ENCODE results near the gene PVR. TPM values are rescaled to one million over a fixed set of nuclear protein-coding genes. Genes with fewer than 3 reads are reported as not detected.

The PVR gene
- total RNA-seq, 2 experiments from 2014 or later: 4.6 to 5.2 TPM

DNA sequence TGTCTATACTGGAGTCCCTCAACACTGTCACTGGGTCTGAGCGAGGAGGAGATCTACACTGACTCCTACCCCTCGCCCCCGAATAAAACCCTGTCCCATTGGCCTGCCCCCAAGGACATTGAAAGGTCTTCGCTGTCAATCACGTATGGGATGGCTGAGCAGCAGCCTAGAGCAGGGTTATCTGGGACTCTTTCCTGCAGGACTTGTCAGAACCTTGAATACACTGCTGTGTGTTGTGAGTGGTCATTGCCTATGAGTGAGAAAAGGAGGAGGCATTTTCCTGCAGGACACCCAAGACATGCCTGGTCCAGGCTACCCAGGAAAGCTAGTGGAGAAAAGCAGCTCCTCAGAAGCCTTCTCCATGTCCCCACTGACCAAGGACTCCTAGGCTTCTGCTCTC lies 9.6 kb downstream of the PVR start:
- DNase-seq: no peak
- ATAC-seq: no peak
- Mint-ChIP-seq H3K4me1 (ENCODE audit: low read depth) (peaks cover 6% of the 10 kb centered on the region), H3K36me3 (ENCODE audit: low read depth) (peaks cover 3% of the 10 kb centered on the region), H3K27me3 (ENCODE audit: low read depth) (no peaks in the 10 kb centered on the region), H3K9me3 (ENCODE audit: insufficient read depth) (no peaks in the 10 kb centered on the region), H3K4me3 (no peak overlapping the region), H3K27ac (no peak overlapping the region)
- CTCF ChIA-PET: interaction anchor here (1.4 to 6.2 kb wide), 4 partner anchors 19 to 118 kb away, joined by 3 to 53 read pairs (median 22); no protein-coding TSS in a partner anchor
- POLR2A ChIA-PET: no interaction called here

DNA sequence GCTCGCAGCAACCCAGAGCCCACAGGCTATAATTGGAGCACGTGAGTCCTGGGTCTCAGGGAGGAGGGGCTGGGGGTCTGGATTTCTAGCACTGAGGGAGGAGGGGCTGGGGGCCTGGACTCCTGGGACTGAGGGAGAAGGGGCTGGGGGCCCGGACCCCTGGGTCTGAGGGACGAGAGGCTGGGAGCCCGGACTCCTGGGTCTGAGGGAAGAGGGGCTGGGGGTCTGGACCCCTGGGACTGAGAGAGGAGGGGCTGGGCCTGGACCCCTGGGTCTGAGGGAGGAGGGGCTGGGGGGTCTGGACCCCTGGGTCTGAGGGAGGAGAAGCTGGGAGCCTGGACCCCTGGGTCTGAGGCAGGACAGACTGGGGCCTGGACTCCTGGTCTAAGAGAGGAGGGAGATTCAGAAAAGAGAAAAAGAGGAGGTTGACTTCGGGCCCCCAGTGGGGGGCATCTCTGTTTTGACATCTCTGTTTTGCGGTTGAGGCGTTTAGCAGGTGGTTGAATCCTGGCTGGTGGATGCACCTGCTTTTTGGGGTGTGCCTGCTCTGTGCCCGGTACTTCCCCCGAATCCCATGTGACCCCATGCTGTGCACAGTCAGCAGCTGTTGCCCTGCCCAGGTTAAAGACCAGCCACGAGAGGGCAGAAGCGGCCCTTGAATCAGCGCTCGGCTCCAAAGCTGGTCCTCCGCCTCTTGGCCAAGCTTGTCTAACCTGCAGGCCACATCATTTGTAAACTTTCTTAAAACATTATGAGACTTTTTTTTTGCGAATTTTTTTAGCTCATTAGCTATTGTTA lies 10.5 kb downstream of the PVR start:
- H3K27ac Mint-ChIP-seq: no peak overlapping the region
- no peaks in the 10 kb centered on the region for H3K9me3 Mint-ChIP-seq (ENCODE audit: insufficient read depth)
- ChIA-PET CTCF (interaction anchor here (0.6 to 6.2 kb wide), 23 partner anchors 9 to 424 kb away, joined by 3 to 53 read pairs (median 4); partner anchors contain the start of genes GEMIN7, NECTIN2 and PVR), POLR2A (interaction anchor here (0.5 kb wide), 1 partner anchor 52 kb away, joined by 3 read pairs; no protein-coding TSS in a partner anchor)
- no peak overlapping the region for H3K4me3 Mint-ChIP-seq
- peak; percentile 90 for ATAC-seq
- H3K27me3 Mint-ChIP-seq (ENCODE audit: low read depth): no peaks in the 10 kb centered on the region
- peak; percentile 82 for DNase-seq
- peaks cover 6% of the 10 kb centered on the region for H3K4me1 Mint-ChIP-seq (ENCODE audit: low read depth)
- H3K36me3 Mint-ChIP-seq (ENCODE audit: low read depth): peaks cover 3% of the 10 kb centered on the region

DNA sequence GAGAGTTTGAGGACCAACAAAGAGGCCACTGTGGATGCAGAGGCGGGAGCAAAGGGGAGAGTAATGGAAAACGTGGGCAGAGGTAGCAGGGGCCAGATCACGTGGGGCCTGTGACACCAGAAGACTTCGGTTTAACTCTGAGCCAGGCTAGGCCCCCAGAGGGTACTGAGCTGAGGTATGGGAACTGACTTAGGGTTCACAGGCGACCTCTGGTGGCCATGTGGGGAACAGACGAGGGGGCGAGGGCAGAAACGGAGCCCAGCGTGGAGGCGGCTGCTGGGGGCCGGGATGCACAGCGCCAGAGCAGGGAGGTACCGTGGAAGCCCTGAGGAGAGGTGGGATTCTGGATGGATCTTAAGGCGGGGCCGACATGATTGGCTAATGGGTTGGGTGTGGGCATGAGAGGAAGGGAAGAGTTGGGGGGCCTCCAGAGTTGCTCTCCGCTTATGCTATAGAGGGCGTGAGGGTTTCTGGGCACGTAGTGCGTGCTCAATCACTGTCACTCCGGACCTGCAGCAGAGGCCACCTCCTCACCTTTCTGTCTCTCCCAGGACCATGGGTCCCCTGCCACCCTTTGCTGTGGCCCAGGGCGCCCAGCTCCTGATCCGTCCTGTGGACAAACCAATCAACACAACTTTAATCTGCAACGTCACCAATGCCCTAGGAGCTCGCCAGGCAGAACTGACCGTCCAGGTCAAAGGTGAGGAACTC lies 13.7 kb downstream of the PVR start:
- peaks cover 6% of the 10 kb centered on the region for H3K4me1 Mint-ChIP-seq (ENCODE audit: low read depth)
- CTCF ChIA-PET: interaction anchor here (0.6 to 6.2 kb wide), 23 partner anchors 9 to 903 kb away, joined by 3 to 53 read pairs (median 4); partner anchors contain the start of genes PVR and SMG9
- no peak overlapping the region for H3K4me3 Mint-ChIP-seq
- no peaks in the 10 kb centered on the region for H3K9me3 Mint-ChIP-seq (ENCODE audit: insufficient read depth)
- H3K27ac Mint-ChIP-seq: no peak overlapping the region
- peak; percentile 64 for ATAC-seq
- POLR2A ChIA-PET: interaction anchor here (0.7 kb wide), 1 partner anchor 32 kb away, joined by 3 read pairs; no protein-coding TSS in a partner anchor
- no peaks in the 10 kb centered on the region for H3K27me3 Mint-ChIP-seq (ENCODE audit: low read depth)
- H3K36me3 Mint-ChIP-seq (ENCODE audit: low read depth): no peaks in the 10 kb centered on the region
- DNase-seq: peak; percentile 76

DNA sequence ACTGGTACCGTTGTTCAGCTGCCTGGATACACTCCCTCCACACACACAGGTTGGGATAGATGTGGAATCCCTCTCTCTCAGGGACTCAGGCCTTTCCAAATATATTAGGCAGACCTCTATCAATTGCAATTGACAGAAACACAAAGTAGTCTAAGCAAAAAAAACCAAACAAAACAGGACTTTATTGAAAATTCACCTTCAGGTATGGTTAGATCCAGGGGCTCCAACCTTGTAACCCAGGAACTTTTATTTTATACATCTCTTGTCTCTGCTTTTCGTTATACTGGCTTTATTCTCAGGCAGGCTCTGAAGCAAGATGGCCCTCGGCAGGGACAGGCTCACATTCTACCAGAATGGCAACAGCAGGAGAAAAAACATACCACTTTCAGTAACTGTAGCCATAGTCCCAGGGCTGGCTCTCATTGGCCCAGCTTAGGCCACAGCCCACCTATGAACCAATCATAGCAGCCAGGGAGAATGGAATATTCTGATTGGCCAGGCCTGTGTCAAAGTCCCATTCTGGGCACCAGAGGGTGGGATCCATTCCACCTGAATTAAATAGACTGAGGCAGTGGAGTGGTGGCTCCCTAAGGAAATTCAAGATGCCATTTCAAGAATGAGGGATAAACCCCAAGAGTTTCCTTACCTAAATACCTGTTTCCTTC lies 14.5 kb downstream of the PVR start:
- H3K36me3 Mint-ChIP-seq (ENCODE audit: low read depth): no peaks in the 10 kb centered on the region
- ChIA-PET POLR2A (no interaction called here), CTCF (interaction anchor here (0.6 to 6.2 kb wide), 7 partner anchors 9 to 126 kb away, joined by 3 to 53 read pairs (median 10); no protein-coding TSS in a partner anchor)
- ATAC-seq (no peak), DNase-seq (no peak)
- H3K9me3 Mint-ChIP-seq (ENCODE audit: insufficient read depth): no peaks in the 10 kb centered on the region
- H3K4me1 Mint-ChIP-seq (ENCODE audit: low read depth): peaks cover 6% of the 10 kb centered on the region
- H3K27me3 Mint-ChIP-seq (ENCODE audit: low read depth): no peaks in the 10 kb centered on the region
- H3K27ac Mint-ChIP-seq: no peak overlapping the region
- H3K4me3 Mint-ChIP-seq: no peak overlapping the region

DNA sequence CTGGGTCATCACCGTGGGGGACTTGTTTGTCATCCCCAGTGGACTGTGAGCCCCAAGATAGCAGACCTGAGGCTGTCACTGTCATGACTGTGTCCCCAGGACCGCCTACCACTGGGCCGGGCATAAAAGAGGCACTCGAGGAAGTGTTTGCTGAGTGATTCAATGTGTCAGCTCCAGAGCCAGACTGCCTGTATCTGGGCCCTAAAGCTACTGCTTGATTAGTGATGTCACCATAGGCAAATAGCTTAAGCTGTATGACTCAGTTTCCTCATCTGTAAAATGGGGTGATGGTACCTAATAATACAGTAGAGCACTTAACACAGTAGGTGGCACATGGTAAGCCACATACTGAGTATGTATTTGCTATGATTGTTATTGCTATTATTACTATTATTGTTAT lies 16.4 kb downstream of the PVR start:
- POLR2A ChIA-PET: no interaction called here
- H3K4me1 Mint-ChIP-seq (ENCODE audit: low read depth): no peaks in the 10 kb centered on the region
- ATAC-seq: no peak
- no peak for DNase-seq
- H3K36me3 Mint-ChIP-seq (ENCODE audit: low read depth): no peaks in the 10 kb centered on the region
- no peaks in the 10 kb centered on the region for H3K27me3 Mint-ChIP-seq (ENCODE audit: low read depth)
- no peak overlapping the region for H3K27ac Mint-ChIP-seq
- no peaks in the 10 kb centered on the region for H3K9me3 Mint-ChIP-seq (ENCODE audit: insufficient read depth)
- no peak overlapping the region for H3K4me3 Mint-ChIP-seq
- CTCF ChIA-PET: interaction anchor here (1.3 to 1.6 kb wide), 3 partner anchors 28 to 184 kb away, joined by 3 to 5 read pairs (median 4); no protein-coding TSS in a partner anchor

DNA sequence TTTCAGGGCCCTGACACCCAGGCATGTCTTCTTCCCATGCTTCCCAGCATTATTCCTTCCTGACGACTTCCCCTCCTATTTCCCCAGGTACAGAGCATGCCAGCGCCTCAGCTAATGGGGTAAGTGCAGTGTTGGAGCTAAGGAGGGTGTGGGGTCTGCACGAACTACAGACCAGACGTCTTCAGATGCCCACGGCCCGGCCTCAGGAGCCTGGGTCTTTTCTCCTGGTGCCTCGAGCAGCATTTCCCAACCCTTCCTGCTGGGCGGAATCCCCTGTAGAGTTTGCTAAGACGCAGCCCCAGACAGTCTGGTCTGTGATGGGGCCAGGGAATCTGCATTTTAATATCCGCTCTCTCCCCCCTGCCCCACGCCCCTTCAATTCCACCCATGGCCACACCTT lies 17.5 kb downstream of the PVR start:
- H3K9me3 Mint-ChIP-seq (ENCODE audit: insufficient read depth): no peaks in the 10 kb centered on the region
- H3K27me3 Mint-ChIP-seq (ENCODE audit: low read depth): no peaks in the 10 kb centered on the region
- no peak overlapping the region for H3K4me3 Mint-ChIP-seq
- no peaks in the 10 kb centered on the region for H3K36me3 Mint-ChIP-seq (ENCODE audit: low read depth)
- no peaks in the 10 kb centered on the region for H3K4me1 Mint-ChIP-seq (ENCODE audit: low read depth)
- ChIA-PET POLR2A (no interaction called here), CTCF (interaction anchor here (1.4 to 1.6 kb wide), 3 partner anchors 63 to 183 kb away, joined by 4 to 5 read pairs (median 5); no protein-coding TSS in a partner anchor)
- ATAC-seq (no peak), DNase-seq (no peak)
- H3K27ac Mint-ChIP-seq: no peak overlapping the region

DNA sequence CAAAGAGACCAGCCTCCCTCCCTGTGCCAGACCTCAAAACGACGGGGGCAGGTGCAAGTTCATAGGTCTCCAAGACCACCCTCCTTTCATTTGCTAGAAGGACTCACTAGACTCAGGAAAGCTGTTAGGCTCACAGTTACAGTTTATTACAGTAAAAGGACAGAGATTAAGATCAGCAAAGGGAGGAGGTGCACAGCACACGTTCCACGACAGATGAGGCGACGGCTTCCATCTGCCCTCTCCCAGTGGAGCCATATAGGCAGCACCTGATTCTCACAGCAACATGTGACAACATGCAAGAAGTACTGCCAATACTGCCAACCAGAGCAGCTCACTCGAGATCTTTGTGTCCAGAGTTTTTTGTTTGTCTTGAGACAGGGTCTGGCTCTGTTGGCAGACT lies 18.2 kb downstream of the PVR start:
- Mint-ChIP-seq H3K36me3 (ENCODE audit: low read depth) (no peaks in the 10 kb centered on the region), H3K9me3 (ENCODE audit: insufficient read depth) (no peaks in the 10 kb centered on the region), H3K4me3 (no peak overlapping the region), H3K27ac (no peak overlapping the region), H3K4me1 (ENCODE audit: low read depth) (no peaks in the 10 kb centered on the region), H3K27me3 (ENCODE audit: low read depth) (no peaks in the 10 kb centered on the region)
- CTCF ChIA-PET: interaction anchor here (0.9 to 2.2 kb wide), 4 partner anchors 14 to 108 kb away, joined by 3 to 13 read pairs (median 6); no protein-coding TSS in a partner anchor
- POLR2A ChIA-PET: no interaction called here
- ATAC-seq (no peak), DNase-seq (no peak)

DNA sequence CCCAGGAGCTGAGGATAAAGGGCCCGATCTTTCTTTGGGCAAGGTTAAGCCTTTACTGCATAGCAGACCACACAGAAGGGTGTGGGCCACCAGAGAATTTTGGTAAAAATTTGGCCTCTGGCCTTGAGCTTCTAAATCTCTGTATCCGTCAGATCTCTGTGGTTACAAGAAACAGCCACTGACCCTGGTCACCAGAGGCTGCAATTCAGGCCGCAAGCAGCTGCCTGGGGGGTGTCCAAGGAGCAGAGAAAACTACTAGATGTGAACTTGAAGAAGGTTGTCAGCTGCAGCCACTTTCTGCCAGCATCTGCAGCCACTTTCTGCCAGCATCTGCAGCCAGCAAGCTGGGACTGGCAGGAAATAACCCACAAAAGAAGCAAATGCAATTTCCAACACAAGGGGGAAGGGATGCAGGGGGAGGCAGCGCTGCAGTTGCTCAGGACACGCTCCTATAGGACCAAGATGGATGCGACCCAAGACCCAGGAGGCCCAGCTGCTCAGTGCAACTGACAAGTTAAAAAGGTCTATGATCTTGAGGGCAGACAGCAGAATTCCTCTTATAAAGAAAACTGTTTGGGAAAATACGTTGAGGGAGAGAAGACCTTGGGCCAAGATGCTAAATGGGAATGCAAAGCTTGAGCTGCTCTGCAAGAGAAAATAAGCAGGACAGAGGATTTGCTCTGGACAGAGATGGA lies 19.1 kb downstream of the PVR start:
- Mint-ChIP-seq H3K27ac (no peak overlapping the region), H3K4me1 (ENCODE audit: low read depth) (no peaks in the 10 kb centered on the region), H3K4me3 (no peak overlapping the region), H3K9me3 (ENCODE audit: insufficient read depth) (no peaks in the 10 kb centered on the region), H3K36me3 (ENCODE audit: low read depth) (no peaks in the 10 kb centered on the region), H3K27me3 (ENCODE audit: low read depth) (no peaks in the 10 kb centered on the region)
- ChIA-PET CTCF (interaction anchor here (0.9 to 2.2 kb wide), 7 partner anchors 8 to 183 kb away, joined by 3 to 13 read pairs (median 5); partner anchors contain the start of gene NECTIN2), POLR2A (no interaction called here)
- DNase-seq (no peak), ATAC-seq (no peak)

DNA sequence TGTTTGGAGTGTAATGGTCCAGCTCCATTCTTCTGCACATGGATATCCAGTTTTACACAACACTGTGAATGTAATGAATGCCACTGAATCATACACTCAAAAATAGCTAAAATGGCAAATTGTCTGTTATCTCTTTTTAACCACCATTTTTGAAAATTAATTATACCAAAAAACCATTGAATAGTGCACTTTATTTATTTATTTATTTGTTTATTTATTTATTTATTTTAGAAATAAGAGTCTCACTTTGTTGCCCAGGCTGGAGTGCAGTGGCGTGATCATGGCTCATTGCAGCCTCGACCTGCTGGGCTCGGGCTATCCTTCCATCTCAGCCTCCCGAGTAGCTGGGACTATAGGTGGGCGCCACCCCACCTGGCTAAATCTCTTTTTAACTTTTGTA lies 20.3 kb downstream of the PVR start:
- H3K27ac Mint-ChIP-seq: no peak overlapping the region
- no peak overlapping the region for H3K4me3 Mint-ChIP-seq
- ChIA-PET CTCF (interaction anchor here (1.3 to 2.2 kb wide), 4 partner anchors 10 to 182 kb away, joined by 4 to 13 read pairs (median 6); partner anchors contain the start of gene NECTIN2), POLR2A (interaction anchor here (0.6 kb wide), 1 partner anchor 89 kb away, joined by 3 read pairs; no protein-coding TSS in a partner anchor)
- DNase-seq (no peak), ATAC-seq (no peak)
- no peaks in the 10 kb centered on the region for H3K27me3 Mint-ChIP-seq (ENCODE audit: low read depth)
- H3K4me1 Mint-ChIP-seq (ENCODE audit: low read depth): no peaks in the 10 kb centered on the region
- no peaks in the 10 kb centered on the region for H3K9me3 Mint-ChIP-seq (ENCODE audit: insufficient read depth)
- no peaks in the 10 kb centered on the region for H3K36me3 Mint-ChIP-seq (ENCODE audit: low read depth)

DNA sequence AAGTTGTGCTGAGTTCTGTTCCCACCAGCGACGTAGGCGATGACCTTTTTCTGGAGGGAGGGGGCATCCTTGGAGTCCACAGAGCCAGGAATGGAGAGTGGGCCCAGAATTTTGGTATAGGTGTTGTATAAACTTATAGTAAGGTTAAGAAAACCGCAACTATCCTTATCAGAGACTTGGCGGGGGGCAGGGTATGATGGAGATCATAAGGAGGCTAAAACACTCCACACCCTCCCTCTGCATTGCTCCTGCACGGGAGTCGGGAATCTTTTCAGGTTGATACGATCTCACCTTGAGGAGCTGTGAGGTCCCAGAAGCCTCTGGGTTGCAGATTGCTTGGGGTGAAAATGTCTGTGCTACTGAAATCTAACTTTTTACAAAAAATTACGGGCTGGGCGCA lies 21.3 kb downstream of the PVR start:
- H3K27me3 Mint-ChIP-seq (ENCODE audit: low read depth): no peaks in the 10 kb centered on the region
- DNase-seq (no peak), ATAC-seq (no peak)
- CTCF ChIA-PET: no interaction called here
- POLR2A ChIA-PET: no interaction called here
- no peaks in the 10 kb centered on the region for H3K9me3 Mint-ChIP-seq (ENCODE audit: insufficient read depth)
- H3K36me3 Mint-ChIP-seq (ENCODE audit: low read depth): no peaks in the 10 kb centered on the region
- H3K4me3 Mint-ChIP-seq: no peak overlapping the region
- no peaks in the 10 kb centered on the region for H3K4me1 Mint-ChIP-seq (ENCODE audit: low read depth)
- no peak overlapping the region for H3K27ac Mint-ChIP-seq
